Stimulated activated naive CD8-positive, alpha-beta T cell treated with anti-CD3 and anti-CD28 coated beads, Interleukin-15, amount 100 ng/mL, for 72 hours (primary cell): ENCODE results near the gene SLC10A7.
A peak's percentile ranks its signal among the peaks of the same experiment; 100 is the strongest.

Experiments used
- ATAC-seq: fragments of 150-1000 bp; cut with Tn5 transposase; 2 replicates; pipeline ENCODE4 v1.10.0; 2021; ENCODE audit warnings: mild to moderate bottlenecking, moderate library complexity
- DNase-seq, 2 donors: peaks; one replicate each; pipeline ENCODE4 v3.0.0; 2021 to 2022
- H3K27ac Mint-ChIP-seq, 2 donors: one replicate each; pipeline ENCODE4 v1.8.0; 2022; ENCODE audit warnings: mild to moderate bottlenecking in 2 of 2, mixed read lengths in 2 of 2, moderate library complexity in 2 of 2
- H3K27me3 Mint-ChIP-seq: one replicate; pipeline ENCODE4 v1.8.0; 2022; ENCODE audit warnings: mixed read lengths
- H3K4me1 Mint-ChIP-seq: one replicate; pipeline ENCODE4 v1.8.0; 2022; ENCODE audit warnings: mild to moderate bottlenecking, mixed read lengths
- H3K4me3 Mint-ChIP-seq, 2 donors: one replicate each; pipeline ENCODE4 v1.8.0; 2022; ENCODE audit warnings: mild to moderate bottlenecking in 2 of 2, mixed read lengths in 2 of 2, moderate library complexity in 1 of 2
- H3K9me3 Mint-ChIP-seq, 2 donors: one replicate each; pipeline ENCODE4 v1.8.0; 2022; ENCODE audit warnings: mixed read lengths in 2 of 2

Gene SLC10A7

DNA sequence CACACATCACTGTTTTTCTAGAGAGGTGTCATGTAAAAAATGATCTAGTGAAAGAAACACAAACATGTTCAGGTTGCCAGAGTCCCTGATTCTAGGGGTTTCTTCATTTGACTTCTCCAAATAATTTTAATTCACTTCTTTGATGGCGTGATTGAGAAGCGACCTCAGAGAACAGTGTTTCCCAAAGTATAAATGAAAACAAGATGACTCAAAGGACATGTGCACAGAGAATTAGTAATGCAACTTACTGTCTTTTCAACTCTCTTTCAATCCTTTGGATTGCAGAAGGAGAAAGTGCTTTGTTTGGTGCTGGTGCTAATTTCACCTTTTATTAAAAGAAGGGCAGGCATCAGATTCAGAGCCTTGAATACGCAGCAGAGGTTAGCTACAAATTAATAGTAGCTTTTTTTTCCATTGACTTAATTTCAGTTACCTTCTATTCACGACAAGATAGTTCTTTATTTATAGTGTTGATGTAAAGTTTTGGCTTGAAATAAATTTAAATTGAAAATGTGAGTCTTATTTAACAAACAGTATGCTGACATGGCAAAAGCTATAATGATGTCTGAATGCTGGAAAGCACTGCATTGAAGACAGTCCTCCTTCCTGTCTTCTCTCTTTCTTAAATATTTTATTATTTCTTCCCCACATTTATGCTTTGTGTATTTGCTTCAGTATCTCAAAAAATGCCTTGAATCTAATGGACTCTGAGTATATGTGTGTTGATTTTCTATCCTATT, 85.1 kb downstream of the SLC10A7 start:
- DNase-seq (no peak), ATAC-seq (no peak)
- no peaks in the 10 kb centered on the region for H3K4me1 Mint-ChIP-seq
- no peak overlapping the region for H3K4me3 Mint-ChIP-seq
- no peak overlapping the region for H3K27ac Mint-ChIP-seq
- no peaks in the 10 kb centered on the region for H3K9me3 Mint-ChIP-seq
- H3K27me3 Mint-ChIP-seq: no peaks in the 10 kb centered on the region

DNA sequence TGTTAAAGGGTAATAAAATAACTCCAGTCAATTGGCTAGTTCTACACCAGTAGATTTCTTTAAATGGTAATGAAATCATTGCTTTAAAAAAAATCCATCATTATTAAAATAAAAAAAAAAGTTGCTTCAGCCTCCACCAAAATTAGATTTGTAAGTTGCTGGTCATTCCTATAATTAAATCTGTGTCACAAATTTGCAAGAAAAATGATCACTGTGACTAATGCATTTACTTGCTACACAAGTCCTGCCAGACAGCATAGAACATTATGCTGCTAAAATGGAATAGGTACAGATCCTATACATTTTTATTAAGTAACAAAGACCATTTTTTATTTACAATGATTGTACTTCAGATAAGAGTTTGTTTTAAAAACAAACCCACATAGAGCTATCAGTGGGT, 85.8 kb downstream of the SLC10A7 start:
- Mint-ChIP-seq H3K27me3 (no peaks in the 10 kb centered on the region), H3K4me1 (no peaks in the 10 kb centered on the region), H3K9me3 (no peaks in the 10 kb centered on the region), H3K27ac (no peak overlapping the region), H3K4me3 (no peak overlapping the region)
- no peak for DNase-seq
- no peak for ATAC-seq

- Mint-ChIP-seq H3K27me3 (no peaks in the 10 kb centered on the region), H3K27ac (no peak overlapping the region), H3K9me3 (no peaks in the 10 kb centered on the region), H3K4me3 (no peak overlapping the region), H3K4me1 (no peaks in the 10 kb centered on the region)
- no peak for ATAC-seq
- DNase-seq: no peak
These were observed 89.7 kb downstream of the SLC10A7 start for GRCh38 chr4:146432065-146432464.

DNA sequence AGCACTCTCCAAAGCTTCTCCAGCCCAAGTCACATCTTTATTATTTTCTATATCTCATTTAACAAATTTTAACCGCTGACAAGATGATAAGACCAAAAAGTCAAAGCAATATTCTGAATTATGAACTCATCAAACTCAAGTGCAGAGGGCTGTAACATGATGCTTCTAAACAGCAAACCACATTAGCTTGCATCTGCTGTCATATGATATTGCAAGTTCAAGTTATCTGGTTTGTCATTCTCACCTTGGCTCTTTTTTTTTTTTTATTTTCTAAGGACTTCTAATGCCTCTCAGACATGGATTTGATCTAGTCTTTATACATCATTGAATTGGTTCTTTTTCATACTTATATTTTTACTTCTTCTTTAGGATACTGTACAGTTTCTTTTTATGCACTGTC, 93.4 kb downstream of the SLC10A7 start:
- H3K9me3 Mint-ChIP-seq: no peaks in the 10 kb centered on the region
- no peaks in the 10 kb centered on the region for H3K4me1 Mint-ChIP-seq
- H3K4me3 Mint-ChIP-seq: no peak overlapping the region
- no peak overlapping the region for H3K27ac Mint-ChIP-seq
- ATAC-seq: no peak
- no peaks in the 10 kb centered on the region for H3K27me3 Mint-ChIP-seq
- DNase-seq: no peak

GRCh38 chr4:146417822-146418221, 103.9 kb downstream of the SLC10A7 start:
- H3K27ac Mint-ChIP-seq: no peak overlapping the region
- no peaks in the 10 kb centered on the region for H3K27me3 Mint-ChIP-seq
- H3K4me1 Mint-ChIP-seq: no peaks in the 10 kb centered on the region
- DNase-seq (no peak), ATAC-seq (no peak)
- H3K4me3 Mint-ChIP-seq: no peak overlapping the region
- no peaks in the 10 kb centered on the region for H3K9me3 Mint-ChIP-seq

DNA sequence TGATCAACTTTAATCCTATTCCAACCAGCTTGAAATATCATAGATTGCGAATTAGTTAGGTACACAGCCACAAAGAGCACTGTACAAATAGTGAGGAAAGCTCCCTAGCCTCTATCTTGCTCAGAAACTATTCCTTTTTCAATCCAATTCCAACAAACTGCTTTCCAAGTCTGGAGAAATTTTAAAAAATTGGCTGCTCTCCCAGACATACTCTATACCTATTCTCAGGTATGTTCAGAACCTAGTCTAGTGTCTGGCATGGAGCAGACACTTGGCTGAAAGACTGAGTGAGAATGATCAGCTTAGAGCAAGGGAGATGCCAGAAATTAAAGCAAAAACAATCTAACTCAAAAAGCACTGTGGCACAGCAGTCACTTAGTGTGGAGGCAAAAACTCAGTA, 105.9 kb downstream of the SLC10A7 start:
- ATAC-seq (no peak), DNase-seq (no peak)
- Mint-ChIP-seq H3K4me3 (no peak overlapping the region), H3K9me3 (no peaks in the 10 kb centered on the region), H3K27ac (no peak overlapping the region), H3K27me3 (no peaks in the 10 kb centered on the region), H3K4me1 (no peaks in the 10 kb centered on the region)

DNA sequence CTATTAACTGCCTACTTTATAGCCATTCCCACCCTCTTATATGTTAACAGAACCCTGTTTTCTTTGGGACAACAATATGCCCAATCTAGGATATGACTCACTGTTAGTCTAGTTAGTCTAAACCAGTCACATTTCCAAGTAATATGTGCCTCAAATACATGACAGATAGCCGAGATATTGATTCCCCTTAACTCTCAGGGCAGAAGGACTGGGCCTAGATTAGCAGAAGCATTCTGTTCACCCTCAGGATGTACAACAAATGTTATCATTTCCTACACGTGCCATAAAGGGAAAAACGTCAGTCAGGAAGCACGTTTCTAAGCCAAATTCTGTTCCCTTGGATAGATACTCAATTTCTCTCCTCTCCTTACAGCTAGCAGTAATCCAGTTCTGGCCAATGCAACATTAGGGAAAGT, 114.1 kb downstream of the SLC10A7 start:
- no peaks in the 10 kb centered on the region for H3K9me3 Mint-ChIP-seq
- DNase-seq: no peak
- no peak for ATAC-seq

GRCh38 chr4:146407257-146407656, 114.5 kb downstream of the SLC10A7 start:
- Mint-ChIP-seq H3K27me3 (no peaks in the 10 kb centered on the region), H3K4me1 (no peaks in the 10 kb centered on the region), H3K9me3 (no peaks in the 10 kb centered on the region), H3K27ac (no peak overlapping the region), H3K4me3 (no peak overlapping the region)
- ATAC-seq (no peak), DNase-seq (no peak)

More for the DNA sequence above, 114.1 kb downstream of the SLC10A7 start:
- Mint-ChIP-seq H3K27me3 (no peaks in the 10 kb centered on the region), H3K4me3 (no peak overlapping the region), H3K4me1 (no peaks in the 10 kb centered on the region), H3K27ac (peak overlapping the region in 1 of 2 donors; percentile 60)

DNA sequence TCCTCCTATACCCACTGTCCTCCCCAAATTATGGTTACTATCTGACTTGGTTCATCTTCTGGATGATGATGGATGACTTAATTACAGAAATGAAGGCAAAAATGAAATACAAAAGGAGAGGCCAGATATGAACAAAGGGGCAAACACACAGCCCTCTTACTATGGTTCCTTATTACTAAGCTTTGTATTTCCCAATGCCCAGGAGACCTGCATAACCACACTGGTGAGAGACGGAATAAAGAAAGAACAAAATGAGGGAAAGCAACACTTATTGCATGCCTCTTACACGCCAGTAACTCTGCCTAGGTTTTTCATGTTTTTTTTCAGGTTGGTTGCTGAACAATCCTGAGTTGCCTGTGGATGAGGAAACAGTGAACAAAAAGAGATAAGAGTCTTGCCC, 120.5 kb downstream of the SLC10A7 start:
- ATAC-seq (no peak), DNase-seq (no peak)
- no peaks in the 10 kb centered on the region for H3K4me1 Mint-ChIP-seq
- H3K27me3 Mint-ChIP-seq: no peaks in the 10 kb centered on the region
- H3K4me3 Mint-ChIP-seq: no peak overlapping the region
- H3K27ac Mint-ChIP-seq: no peak overlapping the region
- no peaks in the 10 kb centered on the region for H3K9me3 Mint-ChIP-seq

DNA sequence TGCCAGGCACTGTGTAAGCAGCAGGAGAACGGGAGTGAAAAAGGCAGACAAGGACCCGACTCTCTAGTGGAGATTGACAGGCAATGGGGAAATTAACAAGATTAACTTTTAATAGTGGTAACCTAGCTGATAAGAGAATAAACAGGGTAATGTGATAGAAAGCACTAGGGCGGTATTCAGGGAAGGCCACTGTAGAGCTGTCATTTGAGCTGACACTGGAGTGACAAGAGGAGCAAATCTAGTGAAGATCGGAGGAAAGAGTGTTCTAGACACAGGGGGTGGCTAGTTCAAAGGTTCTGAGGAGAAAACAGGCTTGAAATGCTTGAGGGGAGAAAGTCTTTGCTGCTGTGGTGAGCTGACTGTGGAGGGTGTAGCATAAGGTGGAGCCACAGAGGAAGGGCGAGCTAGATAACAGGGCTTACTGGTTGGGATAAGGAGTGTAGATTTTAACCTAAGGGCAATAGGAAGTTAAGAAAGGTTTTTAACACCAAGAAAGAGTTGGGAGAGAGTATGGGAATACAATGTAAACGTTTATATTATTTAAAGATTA, 122.8 kb downstream of the SLC10A7 start:
- Mint-ChIP-seq H3K9me3 (no peaks in the 10 kb centered on the region), H3K4me3 (no peak overlapping the region), H3K27ac (no peak overlapping the region), H3K27me3 (no peaks in the 10 kb centered on the region), H3K4me1 (no peaks in the 10 kb centered on the region)
- DNase-seq: no peak
- ATAC-seq: no peak

GRCh38 chr4:146398404-146398803, 123.3 kb downstream of the SLC10A7 start:
- Mint-ChIP-seq H3K9me3 (no peaks in the 10 kb centered on the region), H3K27me3 (no peaks in the 10 kb centered on the region), H3K4me3 (no peak overlapping the region), H3K4me1 (no peaks in the 10 kb centered on the region), H3K27ac (no peak overlapping the region)
- DNase-seq (no peak), ATAC-seq (no peak)

DNA sequence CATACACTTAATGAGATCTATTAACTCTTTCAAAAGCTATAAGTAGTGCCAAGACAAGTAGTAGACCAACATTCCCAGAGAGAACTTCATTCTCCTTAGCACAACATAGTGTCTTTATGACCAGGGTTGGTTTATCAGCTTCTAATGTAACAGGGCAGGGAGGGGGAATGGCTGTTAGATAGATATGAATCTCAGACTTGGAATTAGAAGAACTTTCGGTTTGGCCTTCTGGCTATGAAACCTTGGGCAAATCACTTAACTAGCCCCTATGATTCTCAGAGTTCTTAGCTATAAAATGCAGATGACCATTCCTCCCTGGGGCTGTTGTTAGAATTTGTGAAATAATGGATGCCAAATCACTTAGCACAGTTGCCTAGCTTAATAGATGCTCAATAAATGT, 132.2 kb downstream of the SLC10A7 start:
- Mint-ChIP-seq H3K27me3 (no peaks in the 10 kb centered on the region), H3K4me3 (no peak overlapping the region), H3K27ac (no peak overlapping the region), H3K9me3 (peaks cover 0 to 6% of the 10 kb centered on the region in 2 donors), H3K4me1 (no peaks in the 10 kb centered on the region)
- ATAC-seq (no peak), DNase-seq (no peak)

GRCh38 chr4:146382194-146382593, 139.5 kb downstream of the SLC10A7 start:
- Mint-ChIP-seq H3K4me3 (no peak overlapping the region), H3K9me3 (no peaks in the 10 kb centered on the region), H3K4me1 (peaks cover 7% of the 10 kb centered on the region), H3K27me3 (no peaks in the 10 kb centered on the region), H3K27ac (no peak overlapping the region)
- DNase-seq (no peak), ATAC-seq (no peak)

DNA sequence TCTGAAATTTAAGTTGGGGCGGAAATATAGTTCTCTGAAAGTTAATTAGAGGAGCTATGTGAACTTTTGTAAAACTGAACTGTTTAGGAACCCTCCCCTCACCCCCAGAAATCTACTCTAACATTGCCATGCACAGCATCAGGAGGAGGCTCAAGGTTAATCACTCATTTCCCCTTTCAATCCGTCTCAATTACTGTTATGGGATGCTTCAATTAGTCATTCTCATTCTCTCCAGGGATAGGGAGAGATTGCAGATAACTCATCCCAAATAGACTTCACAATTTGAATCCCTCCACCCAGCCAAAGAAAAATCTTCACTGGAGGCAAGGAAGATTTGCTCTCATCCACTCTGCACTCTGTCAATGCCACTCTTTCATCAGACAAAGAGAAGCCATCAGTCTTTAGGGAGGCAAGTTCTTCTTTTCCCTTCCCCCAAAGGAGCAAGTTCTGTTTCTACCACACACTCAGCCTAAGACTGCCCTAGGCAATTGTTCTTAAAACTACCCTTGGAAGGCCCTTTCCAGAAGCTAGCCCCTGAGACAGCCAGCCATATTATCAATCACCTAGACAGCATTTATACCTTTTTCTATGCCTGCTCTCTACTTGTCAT, 140.4 kb downstream of the SLC10A7 start:
- Mint-ChIP-seq H3K4me1 (peaks cover 7% of the 10 kb centered on the region), H3K9me3 (no peaks in the 10 kb centered on the region), H3K27me3 (no peaks in the 10 kb centered on the region), H3K4me3 (no peak overlapping the region), H3K27ac (peak overlapping the region; percentile 76 to 91)
- ATAC-seq (no peak), DNase-seq (no peak)

GRCh38 chr4:146379744-146380143, 142.0 kb downstream of the SLC10A7 start:
- Mint-ChIP-seq H3K27ac (peak overlapping the region in 1 of 2 donors; percentile 73), H3K9me3 (no peaks in the 10 kb centered on the region), H3K4me3 (no peak overlapping the region), H3K4me1 (peaks cover 7% of the 10 kb centered on the region), H3K27me3 (no peaks in the 10 kb centered on the region)
- DNase-seq: no peak
- ATAC-seq: no peak

GRCh38 chr4:146371812-146372211, 149.9 kb downstream of the SLC10A7 start:
- DNase-seq: no peak
- no peaks in the 10 kb centered on the region for H3K27me3 Mint-ChIP-seq
- ATAC-seq: no peak
- no peak overlapping the region for H3K4me3 Mint-ChIP-seq
- peaks cover 6% of the 10 kb centered on the region for H3K4me1 Mint-ChIP-seq
- no peaks in the 10 kb centered on the region for H3K9me3 Mint-ChIP-seq
- no peak overlapping the region for H3K27ac Mint-ChIP-seq
